ENCODE data around the gene E2F2. TPM values are rescaled to one million over a fixed set of nuclear protein-coding genes. Genes with fewer than 3 reads are reported as not detected.

Gene E2F2
- total RNA-seq, 1 donor from 2014 or later: 0.16 TPM

DNA sequence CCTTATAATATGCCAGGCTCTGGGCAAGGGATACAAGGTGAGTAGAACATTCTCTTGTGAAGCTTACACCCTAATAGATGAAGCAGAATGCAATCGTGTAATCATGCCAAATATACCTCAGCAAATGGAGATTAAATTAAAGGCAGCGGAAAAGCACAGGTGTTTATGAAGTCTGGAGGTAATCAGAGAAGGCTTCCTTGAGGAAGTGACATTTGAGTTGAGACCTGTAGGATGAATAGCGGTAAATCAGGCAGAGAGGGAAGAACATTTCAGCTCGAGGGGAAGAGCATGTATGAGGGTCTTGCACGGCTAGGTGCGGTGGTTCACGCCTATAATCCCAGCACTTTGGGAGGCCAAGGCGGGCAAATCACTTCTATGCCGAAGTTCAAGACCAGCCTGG is 13.5 kb downstream of the E2F2 start:
- Histone ChIP-seq H3K4me1 (no peaks in the 10 kb centered on the region), H3K9me3 (replicated peaks) (no peaks in the 10 kb centered on the region), H3K4me3 (no peak overlapping the region), H3K36me3 (no peaks in the 10 kb centered on the region), H3K27me3 (ENCODE audit: low read depth) (no peaks in the 10 kb centered on the region), H3K27ac (replicated peaks) (no peak overlapping the region)
- DNase-seq: no peak
- TF ChIP-seq, protein P1, sequence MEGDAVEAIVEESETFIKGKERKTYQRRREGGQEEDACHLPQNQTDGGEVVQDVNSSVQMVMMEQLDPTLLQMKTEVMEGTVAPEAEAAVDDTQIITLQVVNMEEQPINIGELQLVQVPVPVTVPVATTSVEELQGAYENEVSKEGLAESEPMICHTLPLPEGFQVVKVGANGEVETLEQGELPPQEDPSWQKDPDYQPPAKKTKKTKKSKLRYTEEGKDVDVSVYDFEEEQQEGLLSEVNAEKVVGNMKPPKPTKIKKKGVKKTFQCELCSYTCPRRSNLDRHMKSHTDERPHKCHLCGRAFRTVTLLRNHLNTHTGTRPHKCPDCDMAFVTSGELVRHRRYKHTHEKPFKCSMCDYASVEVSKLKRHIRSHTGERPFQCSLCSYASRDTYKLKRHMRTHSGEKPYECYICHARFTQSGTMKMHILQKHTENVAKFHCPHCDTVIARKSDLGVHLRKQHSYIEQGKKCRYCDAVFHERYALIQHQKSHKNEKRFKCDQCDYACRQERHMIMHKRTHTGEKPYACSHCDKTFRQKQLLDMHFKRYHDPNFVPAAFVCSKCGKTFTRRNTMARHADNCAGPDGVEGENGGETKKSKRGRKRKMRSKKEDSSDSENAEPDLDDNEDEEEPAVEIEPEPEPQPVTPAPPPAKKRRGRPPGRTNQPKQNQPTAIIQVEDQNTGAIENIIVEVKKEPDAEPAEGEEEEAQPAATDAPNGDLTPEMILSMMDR (IDR thresholded peaks at IDR 0.05; ENCODE audit: borderline replicate concordance): no peak
- intact Hi-C loops (cut with micrococcal nuclease): no loop called here

DNA sequence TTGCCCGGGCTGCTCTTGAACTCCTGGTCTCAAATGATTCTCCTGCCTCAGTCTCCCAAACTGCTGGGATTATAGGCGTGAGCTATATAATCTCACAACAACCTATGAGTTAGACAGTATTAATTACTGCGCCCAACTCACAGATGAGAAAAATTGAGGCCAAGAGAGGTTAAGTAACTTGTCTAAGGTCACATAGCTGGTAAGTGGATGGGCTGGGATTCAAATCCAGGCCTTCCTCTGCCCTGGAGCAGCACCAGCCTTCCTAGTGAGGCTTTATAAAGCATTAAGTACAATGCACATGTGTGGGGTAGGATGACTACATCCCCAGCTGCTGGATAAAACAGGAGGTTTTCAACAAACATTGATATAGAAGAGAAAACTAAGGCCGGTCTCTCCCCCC is 15.1 kb downstream of the E2F2 start:
- TF ChIP-seq, protein P1 (IDR thresholded peaks at IDR 0.05; ENCODE audit: borderline replicate concordance): no peak
- DNase-seq: no peak
- Histone ChIP-seq H3K36me3 (no peaks in the 10 kb centered on the region), H3K9me3 (replicated peaks) (no peaks in the 10 kb centered on the region), H3K27me3 (ENCODE audit: low read depth) (no peaks in the 10 kb centered on the region), H3K4me1 (no peaks in the 10 kb centered on the region), H3K27ac (replicated peaks) (no peak overlapping the region), H3K4me3 (no peak overlapping the region)
- intact Hi-C loops (cut with micrococcal nuclease): no loop called here

DNA sequence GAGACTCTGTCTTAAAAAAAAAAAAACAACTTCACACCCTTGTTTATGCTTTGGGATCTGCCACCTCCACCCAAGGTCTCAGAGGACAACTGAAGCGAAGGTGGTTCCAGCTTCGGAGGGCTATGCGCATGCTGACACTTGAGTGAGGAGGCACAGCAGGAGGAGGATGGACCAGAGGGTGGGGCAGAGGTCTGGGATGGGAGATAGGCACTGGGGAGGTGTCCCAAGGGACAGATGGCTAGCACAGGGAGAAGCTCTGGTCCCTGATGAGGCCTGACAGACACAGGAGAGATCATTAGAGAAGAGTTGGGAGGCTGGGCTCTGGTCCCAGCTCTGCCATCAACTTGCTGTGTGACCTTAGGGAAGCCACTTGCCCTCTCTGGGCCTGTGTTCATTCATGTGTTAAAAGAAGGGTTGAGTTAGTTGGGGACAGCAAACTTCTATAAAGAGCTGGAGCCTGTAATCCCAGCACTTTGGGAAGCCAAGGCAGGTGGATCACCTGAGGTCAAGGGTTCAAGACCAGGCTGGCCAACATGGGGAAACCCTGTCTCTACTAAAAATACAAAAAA is 16.8 kb downstream of the E2F2 start:
- intact Hi-C loops (cut with micrococcal nuclease): no loop called here
- H3K4me1 ChIP-seq: no peaks in the 10 kb centered on the region
- no peak overlapping the region for H3K27ac ChIP-seq (replicated peaks)
- DNase-seq: no peak
- no peaks in the 10 kb centered on the region for H3K9me3 ChIP-seq (replicated peaks)
- H3K27me3 ChIP-seq (ENCODE audit: low read depth): no peaks in the 10 kb centered on the region
- no peaks in the 10 kb centered on the region for H3K36me3 ChIP-seq
- no peak overlapping the region for H3K4me3 ChIP-seq
- TF ChIP-seq, protein P1 (IDR thresholded peaks at IDR 0.05; ENCODE audit: borderline replicate concordance): no peak

DNA sequence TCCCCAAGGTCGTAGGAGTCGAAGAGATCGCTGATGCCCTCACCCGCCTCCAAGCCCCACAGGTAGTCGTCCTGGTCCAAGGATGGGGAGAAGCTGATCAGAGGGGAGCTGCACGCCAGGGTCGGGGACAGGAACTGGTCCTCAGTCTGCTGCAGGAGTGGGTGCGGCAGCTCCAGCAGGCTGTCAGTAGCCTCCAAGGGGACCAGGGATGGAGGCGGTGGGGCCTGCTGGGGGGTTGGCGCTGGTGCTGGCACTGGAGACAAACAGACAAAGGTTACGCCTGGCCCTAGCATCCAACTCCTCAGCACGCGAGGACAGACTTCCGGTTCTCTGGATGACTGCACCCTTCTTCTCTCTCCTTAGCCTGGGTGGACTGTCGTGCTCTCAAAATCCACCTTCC is 21.1 kb downstream of the E2F2 start:
- no peaks in the 10 kb centered on the region for H3K4me1 ChIP-seq
- H3K9me3 ChIP-seq (replicated peaks): no peaks in the 10 kb centered on the region
- TF ChIP-seq, protein P1 (IDR thresholded peaks at IDR 0.05; ENCODE audit: borderline replicate concordance): no peak
- no peak overlapping the region for H3K4me3 ChIP-seq
- no peaks in the 10 kb centered on the region for H3K27me3 ChIP-seq (ENCODE audit: low read depth)
- no peaks in the 10 kb centered on the region for H3K36me3 ChIP-seq
- H3K27ac ChIP-seq (replicated peaks): no peak overlapping the region
- DNase-seq: no peak
- intact Hi-C loops (cut with micrococcal nuclease): no loop called here

DNA sequence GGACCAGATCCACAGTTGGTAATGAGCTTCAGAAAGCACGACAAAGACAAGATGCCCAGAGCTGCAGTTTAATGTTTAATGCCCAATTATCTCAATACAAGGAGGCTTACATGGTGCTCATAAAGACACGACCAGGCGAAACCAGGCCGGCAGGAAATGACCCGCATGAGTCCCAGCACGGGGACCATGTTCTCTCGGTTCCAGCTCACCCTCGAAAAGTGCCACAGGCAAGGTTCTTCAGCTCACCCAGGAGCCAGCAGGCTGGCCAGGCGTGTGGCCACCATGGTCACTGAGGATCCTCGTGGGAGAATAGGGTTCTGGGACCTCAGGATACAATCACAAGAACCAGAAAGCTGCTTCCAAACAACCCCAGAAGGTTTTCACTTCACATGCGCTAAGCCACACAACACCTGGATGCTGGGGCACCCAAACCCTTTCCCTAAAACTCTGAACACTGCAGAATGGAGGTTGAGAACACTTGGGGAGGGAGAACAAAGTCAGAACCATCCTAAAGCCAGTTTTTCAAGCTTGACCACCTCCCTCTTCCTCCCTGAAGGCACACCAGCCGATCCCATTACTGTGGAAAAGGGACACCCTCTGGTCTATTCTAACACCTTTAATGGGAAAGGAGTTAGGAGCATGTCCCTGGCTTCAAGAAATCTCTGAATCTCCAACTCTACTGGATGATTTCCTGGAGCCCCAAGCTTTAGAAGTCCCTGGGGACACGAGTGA is 24.5 kb downstream of the E2F2 start:
- Histone ChIP-seq H3K27ac (replicated peaks) (no peak overlapping the region), H3K27me3 (ENCODE audit: low read depth) (no peaks in the 10 kb centered on the region), H3K9me3 (replicated peaks) (no peaks in the 10 kb centered on the region), H3K4me3 (no peak overlapping the region), H3K36me3 (no peaks in the 10 kb centered on the region), H3K4me1 (no peaks in the 10 kb centered on the region)
- DNase-seq: no peak
- intact Hi-C loops (cut with micrococcal nuclease): no loop called here
- TF ChIP-seq, protein P1 (IDR thresholded peaks at IDR 0.05; ENCODE audit: borderline replicate concordance): no peak

Measured in left ventricle myocardium inferior (tissue), 1 donor.